NCI-H2171 treated with DMSO at 0.1 percent for 48 hours (cell line): ENCODE data around the gene HTR3D.
"Not testable (repeated sequence)": the region's sequence is repeated elsewhere in the genome, so short reads cannot be mapped to it uniquely, and the experiment has no call there.

Source experiments
- DNase-seq: peaks from one replicate; lab custom pipeline; 2025; lab: John Stamatoyannopoulos, UW

HTR3D gene

GRCh38 chr3:184016169-184016570 is 15.4 kb upstream of the HTR3D start:
- DNase-seq: no peak

GRCh38 chr3:184016811-184017671 is 14.5 kb upstream of the HTR3D start:
- DNase-seq: peak; percentile 53

GRCh38 chr3:184017672-184018423 is 13.7 kb upstream of the HTR3D start, which contains the start of gene ABCC5:
ABCC5 (minus strand) TSS chr3:184017884; CDS start chr3:184014392, 3,492 bp downstream.
- peak; percentile 98 for DNase-seq

- DNase-seq: no peak
These were observed 13.0 kb upstream of the HTR3D start for GRCh38 chr3:184018424-184018973.

GRCh38 chr3:184022323-184022722 is 9.2 kb upstream of the HTR3D start:
- DNase-seq: no peak

- DNase-seq: not testable (repeated sequence)
These were observed 6.3 kb upstream of the HTR3D start for GRCh38 chr3:184025256-184025655.

- DNase-seq: not testable (repeated sequence)
These were observed 3.2 kb upstream of the HTR3D start for GRCh38 chr3:184028275-184028890.

- DNase-seq: no peak
These were observed 2.1 kb upstream of the HTR3D start for GRCh38 chr3:184029443-184029842.

GRCh38 chr3:184030536-184030935 is 1.0 kb upstream of the HTR3D start:
- no peak for DNase-seq

- no peak for DNase-seq
These were observed 6.3 kb downstream of the HTR3D start for GRCh38 chr3:184037816-184038215.

- DNase-seq: not testable (repeated sequence)
These were observed 6.8 kb downstream of the HTR3D start for GRCh38 chr3:184038307-184038706.

- peak; percentile 35 for DNase-seq
These were observed 7.9 kb downstream of the HTR3D start for GRCh38 chr3:184039414-184039813.

GRCh38 chr3:184040010-184040409 is 8.5 kb downstream of the HTR3D start:
- peak; percentile 82 for DNase-seq

GRCh38 chr3:184042617-184043016 is 11.1 kb downstream of the HTR3D start:
- DNase-seq: peak; percentile 22

GRCh38 chr3:184045995-184046394 is 14.5 kb downstream of the HTR3D start:
- no peak for DNase-seq

GRCh38 chr3:184050217-184050847 is 18.8 kb downstream of the HTR3D start:
- peak; percentile 27 for DNase-seq

GRCh38 chr3:184052767-184053166 is 21.2 kb downstream of the HTR3D start, which contains the start of gene HTR3C:
HTR3C (plus strand) TSS chr3:184053047; CDS start chr3:184053081, 34 bp downstream.
- DNase-seq: no peak

GRCh38 chr3:184058029-184058428 is 26.5 kb downstream of the HTR3D start:
- no peak for DNase-seq

GRCh38 chr3:184059424-184059823 is 27.9 kb downstream of the HTR3D start:
- DNase-seq: no peak

GRCh38 chr3:184062637-184063036 is 31.1 kb downstream of the HTR3D start:
- no peak for DNase-seq

- DNase-seq: no peak
These were observed 34.7 kb downstream of the HTR3D start for GRCh38 chr3:184066211-184066610.
